ENCODE results near the gene VTCN1. TPM values are rescaled to one million over a fixed set of nuclear protein-coding genes. Genes with fewer than 3 reads are reported as not detected.

The VTCN1 gene
- total and polyA plus RNA-seq, 2 donors (not counting 3 experiments of a cell fraction or from before 2014, with no cell fraction given), result not detected

GRCh38 chr1:117110774-117111173 lies 100.0 kb downstream of the VTCN1 start:
- H2AFZ ChIP-seq (ENCODE audit: low read depth, low read length), result no peak overlapping the region
- BruUV-seq (replicated peaks), result no TSS peak
- peak; percentile 25 for DNase-seq (ENCODE audit: low read depth, low spot score)
- H3K79me2 ChIP-seq (ENCODE audit: control insufficient read depth, insufficient read depth, low read length), result no peaks in the 10 kb centered on the region
- no peaks in the 10 kb centered on the region for H4K20me1 ChIP-seq (replicated peaks; ENCODE audit: control insufficient read depth, extremely low read depth, insufficient read depth, low read length)
- no peaks in the 10 kb centered on the region for H3K9me3 ChIP-seq (replicated peaks; ENCODE audit: control insufficient read depth, insufficient read depth, low read length)
- TF ChIP-seq FOS (IDR thresholded peaks at IDR 0.05; ENCODE audit: borderline replicate concordance, insufficient read depth, low read length) (peak; percentile 80), GATA2 (IDR thresholded peaks at IDR 0.05; ENCODE audit: insufficient read depth, insufficient read length, low read depth, low read length) (no peak), MYC (IDR thresholded peaks at IDR 0.05; ENCODE audit: low read depth, low read length) (no peak), JUN (IDR thresholded peaks at IDR 0.05; ENCODE audit: borderline replicate concordance, insufficient read depth, insufficient read length, low read depth) (peak; percentile 20)
- H3K4me3 ChIP-seq (replicated peaks in 1 of 3; ENCODE audit: insufficient read depth in 1 of 3, low read depth in 1 of 3, low read length in 3 of 3), result no peak overlapping the region
- no peak overlapping the region for H3K9ac ChIP-seq (replicated peaks; ENCODE audit: extremely low read depth, insufficient read depth, low read length)
- CTCF ChIA-PET, result interaction anchor here (1.0 to 2.5 kb wide), 5 partner anchors 9 to 43 kb away, joined by 3 to 18 read pairs (median 5); no protein-coding TSS in a partner anchor
- FAIRE-seq, result peak; percentile 75
- H3K27ac ChIP-seq (ENCODE audit: insufficient read depth, low read depth, low read length), result no peak overlapping the region
- intact Hi-C loops (cut with micrococcal nuclease), result no loop called here
- POLR2A ChIA-PET, result no interaction called here
- peak overlapping the region; percentile 41 for H3K4me2 ChIP-seq (ENCODE audit: insufficient read depth, low read length)
- dilution Hi-C loops (cut with MboI; ENCODE audit: extremely low pct_ligation_motif_present, low sequenced_read_pairs), result no loop called here
- H3K9me1 ChIP-seq (replicated peaks; ENCODE audit: control insufficient read depth, extremely low read depth, insufficient read depth, low read length), result no peaks in the 10 kb centered on the region
- no peaks in the 10 kb centered on the region for H3K27me3 ChIP-seq (ENCODE audit: control insufficient read depth in 2 of 2, insufficient read depth in 2 of 2, low read length in 2 of 2)
- H3K36me3 ChIP-seq (ENCODE audit: control insufficient read depth in 2 of 2, extremely low read depth in 1 of 2, insufficient read depth in 2 of 2, low read length in 2 of 2), result no peaks in the 10 kb centered on the region
- H3K4me1 ChIP-seq (ENCODE audit: control insufficient read depth, extremely low read depth, insufficient read depth, low read length), result peaks cover 10% of the 10 kb centered on the region

- DNase-seq (ENCODE audit: low read depth, low spot score) (no peak), FAIRE-seq (no peak)
- Histone ChIP-seq H3K4me1 (ENCODE audit: control insufficient read depth, extremely low read depth, insufficient read depth, low read length) (peaks cover 10% of the 10 kb centered on the region), H3K27ac (ENCODE audit: insufficient read depth, low read depth, low read length) (no peak overlapping the region), H4K20me1 (replicated peaks; ENCODE audit: control insufficient read depth, extremely low read depth, insufficient read depth, low read length) (no peaks in the 10 kb centered on the region), H3K9me3 (replicated peaks; ENCODE audit: control insufficient read depth, insufficient read depth, low read length) (no peaks in the 10 kb centered on the region), H2AFZ (ENCODE audit: low read depth, low read length) (no peak overlapping the region), H3K27me3 (ENCODE audit: control insufficient read depth in 2 of 2, insufficient read depth in 2 of 2, low read length in 2 of 2) (no peaks in the 10 kb centered on the region), H3K4me3 (replicated peaks in 1 of 3; ENCODE audit: insufficient read depth in 1 of 3, low read depth in 1 of 3, low read length in 3 of 3) (no peak overlapping the region), H3K79me2 (ENCODE audit: control insufficient read depth, insufficient read depth, low read length) (no peaks in the 10 kb centered on the region), H3K9ac (replicated peaks; ENCODE audit: extremely low read depth, insufficient read depth, low read length) (no peak overlapping the region), H3K4me2 (ENCODE audit: insufficient read depth, low read length) (no peak overlapping the region), H3K9me1 (replicated peaks; ENCODE audit: control insufficient read depth, extremely low read depth, insufficient read depth, low read length) (no peaks in the 10 kb centered on the region), H3K36me3 (ENCODE audit: control insufficient read depth in 2 of 2, extremely low read depth in 1 of 2, insufficient read depth in 2 of 2, low read length in 2 of 2) (no peaks in the 10 kb centered on the region)
- intact Hi-C loops (cut with micrococcal nuclease), result no loop called here
- dilution Hi-C loops (cut with MboI; ENCODE audit: extremely low pct_ligation_motif_present, low sequenced_read_pairs), result no loop called here
- TF ChIP-seq FOS (IDR thresholded peaks at IDR 0.05; ENCODE audit: borderline replicate concordance, insufficient read depth, low read length) (no peak), MYC (IDR thresholded peaks at IDR 0.05; ENCODE audit: low read depth, low read length) (no peak), GATA2 (IDR thresholded peaks at IDR 0.05; ENCODE audit: insufficient read depth, insufficient read length, low read depth, low read length) (no peak), POLR2A (IDR thresholded peaks at IDR 0.05; ENCODE audit: low read depth, low read length) (no peak), CTCF (IDR thresholded peaks at IDR 0.05; ENCODE audit: extremely low read depth in 1 of 2, insufficient read depth in 1 of 2, low read depth in 1 of 2, low read length in 2 of 2) (no peak), JUN (IDR thresholded peaks at IDR 0.05; ENCODE audit: borderline replicate concordance, insufficient read depth, insufficient read length, low read depth) (no peak), MAX (IDR thresholded peaks at IDR 0.05; ENCODE audit: insufficient read depth, insufficient read length) (no peak), POLR2AphosphoS5 (IDR thresholded peaks at IDR 0.05; ENCODE audit: insufficient read depth, low read depth, low read length) (no peak), EZH2 (IDR thresholded peaks at IDR 0.05; ENCODE audit: borderline replicate concordance, low read depth, low read length, severe bottlenecking) (no peak)
- ChIA-PET POLR2A (no interaction called here), CTCF (interaction anchor here (1.7 kb wide), 1 partner anchor 14 kb away, joined by 10 read pairs; no protein-coding TSS in a partner anchor)
- no TSS peak for BruUV-seq (replicated peaks)
These were observed 103.4 kb downstream of the VTCN1 start for GRCh38 chr1:117107364-117107763.
